GM08714 (cell line): Measurements from ENCODE around the gene CABLES1.
"Not testable (repeated sequence)": the region's sequence is repeated elsewhere in the genome, so short reads cannot be mapped to it uniquely, and the experiment has no call there.

Experiments
- H3K4me3 ChIP-seq: fragments of 200-500 bp; sonication (Bioruptor generic); 2 replicates; pipeline ENCODE4 v1.5.1; 2014; ENCODE audit warnings: mild to moderate bottlenecking, low read length, inconsistent platforms
- ZNF274 ChIP-seq: IDR thresholded peaks from 2 replicates; pipeline ENCODE4 v1.6.1; 2012; ENCODE audit warnings: mild to moderate bottlenecking, low read depth, low read length

CABLES1 gene

DNA sequence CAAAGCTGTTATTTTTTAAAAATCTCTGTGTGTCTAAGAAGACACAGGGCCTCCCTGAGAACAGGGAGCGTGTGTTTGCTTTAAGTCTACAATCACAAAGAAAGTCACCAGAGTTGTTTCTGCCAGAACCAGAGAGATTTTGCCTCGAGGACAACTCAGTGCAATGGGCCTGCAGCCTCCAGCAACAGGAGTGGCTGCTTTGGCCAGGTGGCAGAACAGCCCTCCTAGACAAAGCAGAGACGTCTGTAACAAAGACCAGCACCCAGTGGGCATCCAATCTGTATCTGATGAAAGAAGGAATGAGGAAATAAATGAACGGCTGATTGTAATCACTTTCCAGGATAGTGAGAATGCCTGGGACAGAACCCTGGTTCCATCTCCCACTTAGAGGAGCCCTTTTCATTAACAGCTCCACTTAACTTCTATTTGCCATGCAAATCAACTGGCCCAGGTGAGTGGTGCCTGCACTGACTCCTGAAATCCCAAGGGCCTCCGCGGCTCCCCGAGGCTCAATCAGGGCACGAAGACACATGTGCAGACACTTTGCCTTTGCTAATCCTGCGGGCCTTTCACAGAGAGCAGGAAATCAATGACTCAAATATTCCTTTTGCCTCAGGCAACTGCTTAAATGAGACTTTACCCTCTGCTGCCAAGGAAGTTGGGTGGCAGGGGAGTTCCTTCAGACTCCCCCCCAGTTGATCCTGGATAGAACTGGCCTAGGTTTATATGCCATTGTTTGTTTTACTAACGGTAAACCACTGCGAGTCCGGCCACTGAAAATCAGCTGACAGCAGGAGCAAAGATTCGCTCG lies 146.5 kb downstream of the CABLES1 start:
- no peak overlapping the region for H3K4me3 ChIP-seq
- TF ChIP-seq ZNF274: no peak

DNA sequence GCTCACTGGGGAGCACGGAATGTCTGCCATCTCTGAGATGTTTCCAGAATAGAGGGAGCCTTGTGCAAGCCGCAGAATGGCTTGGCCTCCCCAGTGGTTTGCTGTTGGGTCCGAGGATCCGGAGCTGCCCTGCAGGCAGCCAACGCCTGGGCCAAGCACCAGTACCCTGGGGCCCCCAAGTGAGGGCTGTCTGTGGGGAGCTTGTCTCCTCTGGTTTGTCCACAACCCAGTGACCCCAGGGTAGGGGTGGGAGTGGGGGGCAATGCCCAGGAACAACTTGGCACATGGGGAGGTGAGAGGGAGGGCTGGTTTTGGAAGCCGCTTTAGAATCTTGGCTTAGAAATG lies 147.1 kb downstream of the CABLES1 start:
- H3K4me3 ChIP-seq: no peak overlapping the region
- TF ChIP-seq ZNF274: no peak

DNA sequence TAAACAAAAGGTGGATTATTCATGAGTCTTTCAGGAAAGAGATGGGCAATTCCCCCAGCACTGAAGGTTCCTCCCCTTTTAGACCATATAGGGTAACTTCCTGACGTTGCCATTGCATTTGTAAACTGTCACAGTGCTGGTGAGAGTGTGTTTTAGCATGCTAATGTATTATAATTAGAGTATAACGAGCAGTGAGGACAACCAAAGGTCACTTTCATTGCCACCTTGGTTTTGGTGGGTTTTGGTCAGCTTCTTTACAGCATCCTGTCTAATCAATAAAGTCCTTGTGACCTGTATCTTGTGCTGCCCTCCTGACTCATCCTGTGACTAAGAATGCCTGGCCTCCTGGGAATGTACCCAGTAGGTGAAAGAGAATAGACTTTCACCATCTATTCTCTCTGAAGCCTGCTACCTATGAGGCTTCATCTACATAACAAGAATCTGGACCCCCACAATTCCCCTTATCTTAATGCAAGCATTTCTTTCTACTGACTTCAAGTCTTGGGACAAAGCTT lies 148.7 kb downstream of the CABLES1 start:
- no peak overlapping the region for H3K4me3 ChIP-seq
- no peak for TF ChIP-seq ZNF274

DNA sequence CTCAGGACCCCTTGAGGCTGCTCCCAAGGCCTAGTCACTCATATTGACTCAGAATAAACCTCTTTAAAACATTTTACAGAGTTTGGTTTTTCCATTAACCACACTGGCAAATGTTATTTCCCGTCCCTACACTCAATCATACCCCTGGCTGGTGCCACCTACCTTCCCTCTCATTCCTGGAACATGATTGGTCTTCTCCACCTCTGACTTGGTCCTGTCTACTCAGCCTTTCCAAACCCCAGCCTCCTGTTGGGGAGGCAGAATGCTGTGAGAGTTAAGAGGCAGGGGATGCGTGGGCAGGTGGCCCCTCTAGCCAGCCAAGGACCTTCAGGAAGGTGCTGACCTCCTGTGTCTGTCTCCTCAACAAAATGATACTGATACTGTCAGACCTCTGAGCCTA lies 149.3 kb downstream of the CABLES1 start:
- H3K4me3 ChIP-seq: no peak overlapping the region
- no peak for TF ChIP-seq ZNF274

DNA sequence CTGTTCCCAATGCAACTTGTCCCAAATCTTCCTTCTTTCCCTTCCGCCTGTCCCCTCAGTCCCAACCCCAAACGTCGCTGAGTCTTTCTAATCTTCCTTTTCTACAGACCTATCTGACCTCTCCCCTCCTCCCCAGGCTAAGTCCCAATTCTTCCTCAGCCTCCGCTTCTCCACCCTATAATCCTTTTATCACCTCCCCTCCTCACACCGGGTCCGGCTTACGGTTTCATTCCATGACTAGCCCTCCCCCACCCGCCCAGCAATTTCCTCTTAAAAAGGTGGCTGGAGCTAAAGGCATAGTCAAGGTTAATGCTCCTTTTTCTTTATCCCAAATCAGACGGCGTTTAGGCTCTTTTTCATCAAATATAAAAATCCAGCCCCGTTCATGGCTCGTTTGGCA lies 150.3 kb downstream of the CABLES1 start:
- H3K4me3 ChIP-seq: not testable (repeated sequence)

DNA sequence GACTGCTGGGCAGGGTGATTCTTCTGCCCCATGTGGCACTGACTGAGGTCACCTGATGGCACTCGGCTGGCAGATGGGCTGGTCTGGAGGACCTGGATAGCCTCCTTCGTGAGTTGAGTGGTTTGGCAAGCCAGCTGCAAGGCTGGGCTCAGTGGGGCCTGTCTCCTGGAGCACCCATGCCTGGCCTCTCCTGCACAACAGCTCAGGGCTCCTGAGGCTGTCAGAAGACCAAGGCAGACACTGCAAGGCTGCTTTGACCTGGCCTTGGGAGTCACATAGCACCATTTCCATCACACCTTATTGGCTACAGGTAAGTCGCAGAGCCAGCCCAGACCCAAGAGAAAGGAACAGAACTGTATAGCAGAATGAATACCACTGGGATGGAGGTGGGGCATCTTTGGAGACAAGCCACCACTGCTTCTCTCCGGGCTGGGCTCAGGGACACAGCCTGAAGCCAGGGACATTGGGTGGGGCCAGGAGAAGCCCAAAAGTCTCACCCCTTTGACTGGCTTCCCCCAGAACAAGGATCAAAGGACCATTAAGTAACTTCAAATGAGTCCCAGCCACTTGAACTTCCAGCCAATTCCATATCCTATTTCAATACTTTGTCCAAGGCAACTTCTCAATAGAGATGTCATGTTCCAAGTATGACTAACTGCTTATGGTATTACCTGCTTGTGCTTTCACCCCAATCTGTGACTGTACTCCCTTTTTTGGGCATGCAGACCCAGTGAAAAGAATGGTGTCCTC lies 156.3 kb downstream of the CABLES1 start:
- H3K4me3 ChIP-seq: no peak overlapping the region
- TF ChIP-seq ZNF274: no peak

DNA sequence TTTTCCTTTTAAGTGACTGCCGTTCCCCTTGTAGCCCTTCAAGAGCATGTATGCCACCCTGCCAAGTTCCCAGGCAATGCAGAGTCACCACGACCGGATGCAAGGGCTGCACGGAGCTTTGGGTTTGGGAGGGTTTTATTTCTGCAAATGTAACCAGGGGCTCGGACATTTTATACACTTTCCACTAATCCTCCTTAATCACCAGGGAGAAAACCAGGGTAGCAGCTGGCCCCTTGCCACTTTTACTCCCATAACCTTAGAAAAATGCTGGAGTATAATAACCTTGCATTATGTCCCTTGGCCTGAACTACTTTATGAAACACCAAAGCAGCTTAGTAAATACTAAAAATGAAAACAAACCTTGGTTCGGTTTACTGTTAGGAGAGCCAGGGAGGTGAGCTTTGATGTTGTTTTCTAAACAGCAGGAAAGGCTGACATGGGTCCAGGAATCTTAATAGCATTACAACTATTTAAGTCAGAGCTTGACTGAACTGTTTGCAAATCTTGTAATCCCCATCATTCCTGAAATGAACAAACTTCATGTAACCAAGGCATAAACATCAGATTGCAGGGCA lies 165.0 kb downstream of the CABLES1 start:
- no peak overlapping the region for H3K4me3 ChIP-seq
- no peak for TF ChIP-seq ZNF274

DNA sequence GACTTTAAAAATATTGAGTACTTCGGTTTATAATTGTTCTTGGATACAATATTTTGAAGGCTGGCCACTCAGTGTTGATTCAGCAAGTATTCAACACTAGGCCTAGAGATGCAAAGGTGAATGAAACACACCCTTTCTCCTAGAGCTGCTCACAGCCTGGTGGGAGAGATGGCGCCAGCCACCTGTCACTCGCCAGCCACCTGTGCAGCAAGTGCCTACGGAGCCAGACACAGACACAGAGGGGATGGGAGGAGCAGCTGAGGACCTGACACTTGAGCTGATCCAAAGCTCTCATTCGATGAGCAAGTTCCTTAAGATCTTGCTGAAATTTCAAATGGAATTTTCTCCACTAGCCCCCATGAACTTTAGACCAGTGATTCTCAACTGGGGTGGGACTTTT lies 166.7 kb downstream of the CABLES1 start:
- H3K4me3 ChIP-seq: no peak overlapping the region
- no peak for TF ChIP-seq ZNF274

DNA sequence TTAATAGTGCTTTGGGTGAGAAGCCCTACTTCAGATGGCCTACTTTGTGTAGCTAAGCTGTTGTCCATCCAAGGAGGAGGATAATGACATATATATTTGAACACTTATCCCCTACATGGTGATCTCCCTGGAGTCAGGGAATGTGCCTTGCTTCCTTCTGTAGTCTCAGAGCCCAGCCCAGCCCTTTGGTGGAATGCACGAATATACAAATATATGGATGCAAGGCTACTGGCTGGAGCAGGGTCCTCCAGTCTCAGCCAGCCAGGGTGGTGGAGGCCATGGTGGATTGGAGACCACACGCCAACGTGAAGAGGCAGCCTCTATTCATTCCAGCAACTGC lies 167.2 kb downstream of the CABLES1 start:
- no peak overlapping the region for H3K4me3 ChIP-seq
- TF ChIP-seq ZNF274: no peak

DNA sequence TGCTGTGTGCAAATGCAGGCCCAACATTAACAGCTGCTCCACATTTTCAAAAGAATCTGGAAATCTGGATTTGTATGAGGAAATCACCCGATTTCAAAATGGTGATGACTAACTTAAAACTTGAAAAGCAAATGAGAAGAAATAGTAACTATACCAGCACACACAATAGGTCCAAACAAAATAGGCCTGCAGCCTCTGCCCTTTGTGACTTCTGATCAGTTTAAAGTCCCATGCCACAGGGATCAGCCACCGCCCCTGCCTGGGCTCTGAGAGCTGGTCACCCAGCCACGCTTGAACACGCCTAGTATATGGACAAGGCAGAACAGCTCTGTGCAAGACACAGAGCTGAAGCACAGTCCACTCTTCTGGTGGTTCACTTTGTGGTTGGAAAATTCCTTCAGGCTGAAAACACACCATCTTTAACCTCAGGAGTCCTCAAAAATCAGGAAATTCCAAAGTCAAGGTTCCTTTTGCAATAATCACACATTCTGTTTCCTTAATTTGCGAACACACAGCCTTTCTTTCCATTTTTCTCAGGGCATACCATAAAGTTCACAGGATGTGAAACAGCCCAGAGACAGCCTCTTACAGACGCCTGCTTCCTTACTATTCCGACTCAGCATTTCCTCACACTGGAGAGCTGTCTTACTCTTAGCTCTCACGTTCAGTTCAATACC lies 167.7 kb downstream of the CABLES1 start:
- no peak overlapping the region for H3K4me3 ChIP-seq
- TF ChIP-seq ZNF274: no peak

DNA sequence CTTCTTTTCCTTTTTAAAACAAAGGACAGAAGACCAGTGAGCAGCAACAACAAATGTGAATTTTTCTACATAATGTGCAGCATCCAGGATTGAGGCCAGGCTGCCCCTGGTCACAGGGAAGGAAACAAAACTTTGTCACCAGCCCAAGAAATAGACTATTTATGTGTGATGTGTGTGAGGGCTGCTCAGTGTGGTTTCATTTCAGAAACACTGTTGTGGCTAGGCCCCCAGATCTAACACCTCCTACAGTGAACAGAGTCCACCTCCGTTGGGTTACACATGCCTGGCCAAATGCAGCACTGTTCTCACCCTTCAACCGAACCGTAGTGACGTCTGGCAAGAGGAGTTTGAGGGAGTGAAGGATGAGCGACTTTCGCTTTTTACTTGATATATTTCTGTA lies 171.5 kb downstream of the CABLES1 start:
- H3K4me3 ChIP-seq: no peak overlapping the region; the same call in 1 of the 2 replicates
- no peak for TF ChIP-seq ZNF274

DNA sequence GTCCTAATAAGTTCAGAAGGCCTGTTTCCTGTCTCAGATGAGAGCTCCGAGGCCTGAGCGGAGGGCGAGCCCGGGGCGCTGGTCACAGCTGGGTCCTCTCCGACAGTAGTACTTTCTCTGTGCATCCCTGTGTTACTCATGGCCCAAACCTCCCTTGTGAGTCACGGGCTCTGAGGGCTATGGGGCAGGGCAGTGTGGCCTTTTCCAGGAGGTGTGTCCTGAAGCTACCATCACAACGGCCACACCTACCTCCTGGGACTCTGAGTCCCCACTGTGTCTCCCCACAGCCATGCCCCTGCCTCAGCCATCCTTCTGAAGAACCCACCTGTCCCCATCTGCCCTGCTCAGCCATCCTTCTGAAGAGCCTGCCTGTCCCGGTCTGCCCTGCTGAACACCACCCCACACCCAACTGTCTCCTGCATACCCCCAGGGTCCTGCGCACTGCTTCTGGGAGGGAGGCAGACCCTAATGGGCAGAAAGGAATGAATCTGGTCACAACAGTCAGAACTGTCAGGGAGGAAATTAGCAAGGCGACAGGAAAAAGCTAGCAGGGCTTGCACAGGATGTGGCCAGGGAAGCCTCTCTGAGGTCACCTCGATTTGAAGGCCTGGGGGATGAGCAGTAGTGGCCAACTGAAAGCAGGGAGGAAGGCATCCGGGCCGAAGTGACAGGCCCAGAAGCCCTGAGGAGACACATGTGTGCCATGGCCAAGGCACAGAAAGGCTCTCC lies 172.4 kb downstream of the CABLES1 start:
- no peak for TF ChIP-seq ZNF274
- no peak overlapping the region; the same call in 1 of the 2 replicates for H3K4me3 ChIP-seq
